ENCODE data around the gene ALAS2. TPM values are rescaled to one million over a fixed set of nuclear protein-coding genes. Genes with fewer than 3 reads are reported as not detected.
"Not testable (repeated sequence)": the region's sequence is repeated elsewhere in the genome, so short reads cannot be mapped to it uniquely, and the experiment has no call there.

ALAS2 gene
- total RNA-seq, 2 donors from 2014 or later = not detected

DNA sequence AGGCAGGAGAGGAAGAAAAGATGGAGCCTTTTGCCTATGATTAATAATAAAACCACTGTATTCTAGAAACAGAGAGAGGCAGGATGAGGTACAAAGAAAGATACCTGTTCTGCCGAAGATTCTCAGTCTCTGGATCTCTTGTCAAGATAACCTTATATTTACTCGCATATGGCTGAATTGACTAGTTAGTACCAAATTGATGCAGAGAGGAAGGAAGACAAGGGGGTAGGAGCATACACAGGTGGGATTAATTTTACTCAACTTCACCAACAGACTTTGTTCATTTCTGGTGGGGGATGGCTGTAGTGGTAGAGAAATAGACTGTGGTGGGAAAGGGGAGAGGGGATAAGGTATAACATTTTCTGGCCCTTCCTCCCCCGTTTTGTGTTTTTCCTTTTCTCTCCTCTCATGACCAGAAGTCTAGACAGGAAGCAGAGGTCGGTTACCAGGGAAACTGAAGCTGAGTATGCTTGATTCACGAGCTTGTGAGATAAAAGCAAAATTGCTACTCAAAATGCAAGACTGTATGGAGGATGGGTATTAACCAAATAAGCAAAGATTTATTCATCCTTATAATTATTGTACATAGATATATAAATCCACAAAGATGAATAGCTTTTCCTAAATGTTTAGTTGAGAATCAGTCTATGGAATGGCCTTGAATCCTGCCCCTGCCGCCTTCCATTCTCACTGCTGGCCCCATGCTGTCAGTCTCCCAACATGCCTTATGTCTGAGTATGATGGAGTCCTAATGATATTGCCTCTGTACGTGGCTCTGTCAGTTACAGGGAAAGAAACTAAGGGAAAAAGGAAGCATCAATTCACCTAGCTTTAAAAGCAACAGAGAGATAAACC is 26.3 kb upstream of the ALAS2 start:
- no peak for TF ChIP-seq POLR2AphosphoS5 (IDR thresholded peaks at IDR 0.05)
- TF ChIP-seq, protein P1, sequence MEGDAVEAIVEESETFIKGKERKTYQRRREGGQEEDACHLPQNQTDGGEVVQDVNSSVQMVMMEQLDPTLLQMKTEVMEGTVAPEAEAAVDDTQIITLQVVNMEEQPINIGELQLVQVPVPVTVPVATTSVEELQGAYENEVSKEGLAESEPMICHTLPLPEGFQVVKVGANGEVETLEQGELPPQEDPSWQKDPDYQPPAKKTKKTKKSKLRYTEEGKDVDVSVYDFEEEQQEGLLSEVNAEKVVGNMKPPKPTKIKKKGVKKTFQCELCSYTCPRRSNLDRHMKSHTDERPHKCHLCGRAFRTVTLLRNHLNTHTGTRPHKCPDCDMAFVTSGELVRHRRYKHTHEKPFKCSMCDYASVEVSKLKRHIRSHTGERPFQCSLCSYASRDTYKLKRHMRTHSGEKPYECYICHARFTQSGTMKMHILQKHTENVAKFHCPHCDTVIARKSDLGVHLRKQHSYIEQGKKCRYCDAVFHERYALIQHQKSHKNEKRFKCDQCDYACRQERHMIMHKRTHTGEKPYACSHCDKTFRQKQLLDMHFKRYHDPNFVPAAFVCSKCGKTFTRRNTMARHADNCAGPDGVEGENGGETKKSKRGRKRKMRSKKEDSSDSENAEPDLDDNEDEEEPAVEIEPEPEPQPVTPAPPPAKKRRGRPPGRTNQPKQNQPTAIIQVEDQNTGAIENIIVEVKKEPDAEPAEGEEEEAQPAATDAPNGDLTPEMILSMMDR (IDR thresholded peaks at IDR 0.05) = no peak
- TF ChIP-seq POLR2A (IDR thresholded peaks at IDR 0.05) = no peak
- 31% methylated on average over 7 of the region's 7 CpGs for WGBS
- H3K4me3 ChIP-seq = no peak overlapping the region
- H3K4me1 ChIP-seq (replicated peaks) = no peaks in the 10 kb centered on the region
- DNase-seq (ENCODE audit: low spot score) = no peak
- no peaks in the 10 kb centered on the region for H3K27me3 ChIP-seq (replicated peaks; ENCODE audit: insufficient read depth)
- intact Hi-C loops (cut with DNase I) = no loop called here
- no peak overlapping the region for H3K27ac ChIP-seq
- H3K9me3 ChIP-seq = no peaks in the 10 kb centered on the region
- H3K36me3 ChIP-seq = no peaks in the 10 kb centered on the region

DNA sequence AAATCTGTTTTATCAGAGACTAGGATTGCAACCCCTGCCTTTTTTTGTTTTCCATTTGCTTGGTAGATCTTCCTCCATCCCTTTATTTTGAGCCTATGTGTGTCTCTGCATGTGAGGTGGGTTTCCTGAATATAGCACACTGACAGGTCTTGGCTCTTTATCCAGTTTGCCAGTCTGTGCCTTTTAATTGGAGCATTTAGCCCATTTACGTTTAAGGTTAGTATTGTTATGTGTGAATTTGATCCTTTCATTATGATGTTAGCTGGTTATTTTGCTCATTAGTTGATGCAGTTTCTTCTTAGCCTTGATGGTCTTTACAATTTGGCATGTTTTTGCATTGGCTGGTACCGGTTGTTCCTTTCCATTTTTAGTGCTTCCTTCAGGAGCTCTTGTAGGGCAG is 19.8 kb upstream of the ALAS2 start:
- H3K4me1 ChIP-seq (replicated peaks); H3K27ac ChIP-seq; H3K27me3 ChIP-seq (replicated peaks; ENCODE audit: insufficient read depth); H3K36me3 ChIP-seq; intact Hi-C loops (cut with DNase I); H3K9me3 ChIP-seq; H3K4me3 ChIP-seq; DNase-seq (ENCODE audit: low spot score): not testable (repeated sequence)
- 81% methylated on average over 2 of the region's 2 CpGs for WGBS

DNA sequence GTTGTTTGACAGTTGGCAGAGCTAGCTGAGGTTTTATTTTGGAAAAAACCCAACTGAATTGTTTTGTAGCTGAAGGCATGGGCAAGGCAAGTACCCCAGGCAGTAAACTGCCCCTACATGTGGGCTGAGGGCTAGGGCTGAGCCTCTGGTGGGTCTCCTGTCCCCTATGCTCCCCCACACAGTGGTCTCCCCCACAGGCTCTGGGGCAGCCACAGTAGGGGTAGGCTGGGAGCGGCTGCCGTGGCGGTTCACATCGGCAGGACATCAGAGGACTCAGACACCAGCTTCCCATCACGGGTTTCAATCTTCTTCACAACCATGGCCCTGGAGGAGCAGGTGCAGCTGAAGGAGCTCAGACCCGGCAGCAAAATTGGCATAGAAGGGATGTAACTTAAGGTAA is 10.7 kb upstream of the ALAS2 start:
- Histone ChIP-seq H3K9me3 (no peaks in the 10 kb centered on the region), H3K36me3 (no peaks in the 10 kb centered on the region), H3K27ac (no peak overlapping the region), H3K4me1 (replicated peaks) (no peaks in the 10 kb centered on the region), H3K27me3 (replicated peaks; ENCODE audit: insufficient read depth) (no peaks in the 10 kb centered on the region), H3K4me3 (no peak overlapping the region)
- TF ChIP-seq POLR2A (IDR thresholded peaks at IDR 0.05) (no peak), POLR2AphosphoS5 (IDR thresholded peaks at IDR 0.05) (no peak)
- TF ChIP-seq, protein P1 (IDR thresholded peaks at IDR 0.05) = no peak
- no peak for DNase-seq (ENCODE audit: low spot score)
- intact Hi-C loops (cut with DNase I) = no loop called here
- WGBS = 94% methylated on average over 3 of the region's 6 CpGs

DNA sequence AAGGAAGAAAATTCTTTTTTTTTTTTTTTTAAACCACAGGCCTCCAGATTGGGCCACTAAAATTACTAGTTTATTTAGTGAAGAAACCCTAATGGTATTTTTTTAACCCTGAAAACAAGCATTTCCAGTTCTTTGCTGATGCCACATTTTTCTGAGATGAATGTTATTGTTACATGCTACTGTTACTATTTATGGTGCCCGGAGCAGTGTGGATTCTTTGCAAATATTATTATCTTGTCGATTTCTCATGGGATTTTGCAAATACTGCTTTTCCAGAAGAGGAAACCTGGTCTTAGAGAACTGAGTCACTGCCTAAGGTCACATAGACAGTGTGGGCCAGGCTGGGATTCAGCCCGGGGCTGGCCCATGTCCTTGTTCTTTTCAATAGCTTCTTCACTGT is 8.7 kb upstream of the ALAS2 start:
- H3K4me1 ChIP-seq (replicated peaks) = no peaks in the 10 kb centered on the region
- WGBS = 66% methylated on average over 3 of the region's 3 CpGs
- DNase-seq (ENCODE audit: low spot score) = no peak
- H3K36me3 ChIP-seq = no peaks in the 10 kb centered on the region
- H3K9me3 ChIP-seq = no peaks in the 10 kb centered on the region
- intact Hi-C loops (cut with DNase I) = no loop called here
- TF ChIP-seq POLR2AphosphoS5 (IDR thresholded peaks at IDR 0.05) = no peak
- no peak for TF ChIP-seq POLR2A (IDR thresholded peaks at IDR 0.05)
- TF ChIP-seq, protein P1 (IDR thresholded peaks at IDR 0.05) = no peak
- H3K4me3 ChIP-seq = no peak overlapping the region
- H3K27me3 ChIP-seq (replicated peaks; ENCODE audit: insufficient read depth) = no peaks in the 10 kb centered on the region
- H3K27ac ChIP-seq = no peak overlapping the region

DNA sequence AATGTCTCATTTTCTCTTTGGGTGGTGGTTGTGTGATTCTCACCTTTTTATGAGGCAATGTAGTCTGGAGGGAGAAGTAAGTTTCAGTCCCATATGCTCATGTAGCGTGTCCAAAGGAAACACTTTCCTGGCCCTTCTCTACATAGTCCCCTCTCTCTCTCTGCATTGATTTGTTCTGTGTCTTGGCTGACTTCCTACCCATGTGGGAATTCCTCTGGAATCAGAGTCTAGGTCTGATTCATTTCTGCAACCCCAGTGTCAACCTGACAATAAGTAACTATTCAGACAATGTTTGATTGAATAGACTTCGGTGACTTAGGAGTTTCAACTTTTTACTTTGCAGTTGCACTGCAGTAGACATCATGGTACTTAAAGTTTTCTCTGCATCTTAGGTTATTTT is 2.7 kb upstream of the ALAS2 start:
- Histone ChIP-seq H3K36me3 (no peaks in the 10 kb centered on the region), H3K9me3 (no peaks in the 10 kb centered on the region), H3K27me3 (replicated peaks; ENCODE audit: insufficient read depth) (no peaks in the 10 kb centered on the region), H3K27ac (no peak overlapping the region), H3K4me3 (no peak overlapping the region), H3K4me1 (replicated peaks) (no peaks in the 10 kb centered on the region)
- 83% methylated on average over 2 of the region's 2 CpGs for WGBS
- TF ChIP-seq POLR2A (IDR thresholded peaks at IDR 0.05) (no peak), POLR2AphosphoS5 (IDR thresholded peaks at IDR 0.05) (no peak)
- TF ChIP-seq, protein P1 (IDR thresholded peaks at IDR 0.05) = no peak
- intact Hi-C loops (cut with DNase I) = no loop called here
- DNase-seq (ENCODE audit: low spot score) = no peak

Data from prostate gland (tissue), 2 donors.